ENCODE results near the gene STPG3. TPM values are rescaled to one million over a fixed set of nuclear protein-coding genes. Genes with fewer than 3 reads are reported as not detected.

Gene STPG3
- total and polyA plus RNA-seq, 5 donors: 0.23 to 0.46 (median 0.32) TPM; not detected in 1

- no peaks in the 10 kb centered on the region for H3K9me3 ChIP-seq (ENCODE audit: control insufficient read depth, low read length)
- DNase-seq: peak in 1 of 3 donors; percentile 19
- no peaks in the 10 kb centered on the region for H3K27me3 ChIP-seq (ENCODE audit: control insufficient read depth, insufficient read depth)
- intact Hi-C loops (cut with DNase I): no loop called here
- H3K27ac ChIP-seq (ENCODE audit: low read length): no peak overlapping the region
- peaks cover 5% of the 10 kb centered on the region for H3K4me1 ChIP-seq (ENCODE audit: control insufficient read depth, insufficient read depth, low read length)
- no peak for ATAC-seq
- H3K4me3 ChIP-seq (ENCODE audit: low read length): no peak overlapping the region
- 87% methylated on average over 41 of the region's 41 CpGs for WGBS
These were observed 28.8 kb downstream of the STPG3 start for GRCh38 chr9:137279741-137280473.

DNA sequence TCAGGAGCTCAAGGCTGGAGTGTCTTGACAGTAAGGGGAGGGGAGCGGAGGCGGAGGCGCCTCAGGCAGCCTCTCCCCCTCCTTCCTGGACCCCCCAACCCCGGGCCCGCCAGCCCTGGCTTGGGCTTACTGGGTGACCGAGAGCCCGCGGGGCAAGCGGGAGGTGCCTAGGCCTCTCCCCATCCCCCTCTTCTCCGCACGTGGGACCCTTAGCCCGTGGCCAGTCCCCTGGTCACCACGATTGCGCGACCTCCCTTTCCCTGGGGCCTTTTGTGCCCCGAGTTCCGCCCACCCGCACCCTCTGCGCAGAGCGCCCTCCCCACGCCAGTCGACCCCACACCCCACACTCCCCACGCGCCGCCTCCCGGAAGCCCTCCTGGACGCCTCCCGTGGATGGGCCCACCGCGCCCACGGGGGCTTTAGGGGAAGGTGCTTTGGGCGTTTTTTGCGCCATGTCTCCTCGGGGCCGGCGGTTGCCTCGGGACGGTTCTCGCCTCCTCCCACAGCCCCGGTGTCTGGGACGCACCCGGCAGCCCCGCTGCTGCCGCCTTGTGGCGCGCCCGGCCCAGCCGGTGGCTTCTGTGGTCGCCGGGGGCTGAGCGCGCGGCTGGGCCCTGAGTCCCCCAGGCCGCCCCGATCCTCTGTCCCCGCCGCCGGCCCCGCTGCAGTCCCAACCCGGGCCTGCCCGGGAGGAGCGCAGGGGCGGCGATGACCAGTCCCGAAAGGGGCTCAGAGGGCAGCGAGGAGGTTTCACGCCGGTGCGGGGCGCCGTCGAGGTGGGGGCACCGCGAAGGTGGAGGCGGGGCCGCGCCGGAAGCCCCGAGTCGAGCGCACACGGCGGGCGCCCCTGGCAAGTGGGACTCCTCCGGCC lies 29.6 kb downstream of the STPG3 start:
- Histone ChIP-seq H3K4me1 (ENCODE audit: control insufficient read depth, insufficient read depth, low read length) (peaks cover 5% of the 10 kb centered on the region), H3K27ac (ENCODE audit: low read length) (no peak overlapping the region), H3K4me3 (ENCODE audit: low read length) (no peak overlapping the region), H3K9me3 (ENCODE audit: control insufficient read depth, low read length) (no peaks in the 10 kb centered on the region), H3K27me3 (ENCODE audit: control insufficient read depth, insufficient read depth) (no peaks in the 10 kb centered on the region)
- ATAC-seq (no peak), DNase-seq (peak in 2 of 3 donors; percentile 33 to 73)
- intact Hi-C loops (cut with DNase I): no loop called here
- WGBS: 36% methylated on average over 85 of the region's 85 CpGs

DNA sequence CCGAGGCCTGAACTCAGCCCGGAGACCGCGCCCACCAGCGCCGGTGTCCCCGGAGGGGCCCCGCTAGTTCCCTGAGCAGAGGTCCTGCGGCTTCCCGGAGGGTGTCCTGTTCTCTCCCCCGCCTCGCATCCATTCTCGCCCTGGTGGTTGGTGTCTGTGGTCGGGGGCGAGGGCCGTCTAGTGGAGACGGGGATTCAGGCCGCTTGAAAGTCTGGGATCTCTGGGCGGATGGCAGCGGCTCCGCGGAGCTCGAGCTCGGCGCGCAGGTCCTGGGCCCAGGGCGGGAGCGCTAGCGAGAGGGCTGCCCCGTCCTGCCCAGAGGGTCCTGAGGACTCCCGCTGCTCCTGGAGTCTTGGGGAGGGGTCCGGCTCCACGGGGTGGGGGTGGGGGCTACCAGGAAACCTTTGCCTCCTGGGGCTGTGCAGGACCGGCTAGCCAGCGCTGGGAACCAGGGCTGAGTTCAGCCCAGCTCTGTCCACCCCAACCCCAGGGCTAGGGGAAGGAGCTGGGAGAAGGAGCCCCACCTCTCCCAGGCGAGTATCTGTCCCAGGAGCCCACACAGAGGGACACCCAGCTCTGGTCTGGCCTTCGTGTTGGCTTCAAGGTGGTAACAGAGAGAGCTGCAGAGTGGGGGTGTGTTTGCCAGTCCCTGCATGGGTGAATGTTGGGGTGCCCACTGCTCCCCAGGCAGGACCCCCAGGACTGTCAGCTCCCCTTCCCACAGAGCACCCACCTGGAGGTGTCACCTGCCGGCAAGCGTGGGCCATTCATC lies 30.4 kb downstream of the STPG3 start:
- no peak overlapping the region for H3K27ac ChIP-seq (ENCODE audit: low read length)
- WGBS: 56% methylated on average over 39 of the region's 39 CpGs
- no peaks in the 10 kb centered on the region for H3K27me3 ChIP-seq (ENCODE audit: control insufficient read depth, insufficient read depth)

DNA sequence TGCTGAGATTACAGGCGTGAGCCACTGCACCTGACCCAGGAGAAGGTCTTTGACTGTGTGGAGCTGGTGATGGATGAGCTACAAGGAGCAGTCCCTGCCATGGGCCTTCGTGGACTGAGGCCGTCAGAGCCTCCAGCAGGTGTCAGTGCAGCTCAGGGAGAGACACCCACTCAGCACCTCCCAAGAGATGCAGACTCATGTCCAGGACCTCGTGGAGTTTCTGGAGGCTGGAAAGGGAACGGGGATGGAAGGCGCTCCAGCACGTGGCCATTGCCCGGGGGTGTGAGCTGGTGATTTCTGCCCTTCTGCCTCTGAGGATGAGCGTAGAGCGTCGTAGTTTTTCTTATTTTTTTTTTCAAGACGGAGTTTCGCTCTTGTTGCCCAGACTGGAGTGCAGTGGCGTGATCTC lies 35.9 kb downstream of the STPG3 start:
- DNase-seq (peak; percentile 52 to 74 (median 66)), ATAC-seq (peak; percentile 90 to 91)
- 52% methylated on average over 14 of the region's 14 CpGs for WGBS
- no peak overlapping the region for H3K4me3 ChIP-seq (ENCODE audit: low read length)
- H3K9me3 ChIP-seq (ENCODE audit: control insufficient read depth, low read length): no peaks in the 10 kb centered on the region
- no peaks in the 10 kb centered on the region for H3K4me1 ChIP-seq (ENCODE audit: control insufficient read depth, insufficient read depth, low read length)
- intact Hi-C loops (cut with DNase I): no loop called here
- H3K27me3 ChIP-seq (ENCODE audit: control insufficient read depth, insufficient read depth): no peaks in the 10 kb centered on the region
- no peak overlapping the region for H3K27ac ChIP-seq (ENCODE audit: low read length)

More for the DNA sequence above, 30.4 kb downstream of the STPG3 start:
- DNase-seq (no peak), ATAC-seq (no peak)
- intact Hi-C loops (cut with DNase I): no loop called here
- no peaks in the 10 kb centered on the region for H3K4me1 ChIP-seq (ENCODE audit: control insufficient read depth, insufficient read depth, low read length)
- no peaks in the 10 kb centered on the region for H3K9me3 ChIP-seq (ENCODE audit: control insufficient read depth, low read length)
- no peak overlapping the region for H3K4me3 ChIP-seq (ENCODE audit: low read length)

DNA sequence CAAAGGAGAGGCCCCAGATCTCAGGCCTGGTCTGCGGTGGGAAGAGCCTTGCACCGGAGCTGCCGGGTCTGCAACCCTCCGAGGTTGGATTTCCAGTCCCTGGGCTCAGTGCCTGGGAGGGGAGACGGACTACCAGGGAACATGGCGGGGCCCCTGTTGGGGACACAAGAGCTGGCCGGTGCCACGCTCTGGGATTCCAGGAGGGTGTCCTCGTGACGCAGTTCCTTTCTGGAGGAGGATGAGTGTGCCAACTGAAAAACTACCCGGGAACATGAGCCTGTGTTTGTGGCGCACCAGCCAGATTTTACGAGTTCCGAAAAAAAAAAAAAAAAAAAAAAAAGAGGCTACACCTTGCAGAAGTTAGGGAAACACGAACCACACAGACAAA lies 42.0 kb downstream of the STPG3 start:
- no peak overlapping the region for H3K27ac ChIP-seq (ENCODE audit: low read length)
- DNase-seq (peak in 2 of 3 donors; percentile 33 to 46), ATAC-seq (no peak)
- WGBS: 74% methylated on average over 15 of the region's 15 CpGs
- H3K4me1 ChIP-seq (ENCODE audit: control insufficient read depth, insufficient read depth, low read length): no peaks in the 10 kb centered on the region
- H3K9me3 ChIP-seq (ENCODE audit: control insufficient read depth, low read length): no peaks in the 10 kb centered on the region
- no peaks in the 10 kb centered on the region for H3K27me3 ChIP-seq (ENCODE audit: control insufficient read depth, insufficient read depth)
- intact Hi-C loops (cut with DNase I): loop anchor here in 2 of 4 donors (10.0 kb wide), 1 partner anchor 232 kb away; no protein-coding TSS in a partner anchor
- H3K4me3 ChIP-seq (ENCODE audit: low read length): no peak overlapping the region

DNA sequence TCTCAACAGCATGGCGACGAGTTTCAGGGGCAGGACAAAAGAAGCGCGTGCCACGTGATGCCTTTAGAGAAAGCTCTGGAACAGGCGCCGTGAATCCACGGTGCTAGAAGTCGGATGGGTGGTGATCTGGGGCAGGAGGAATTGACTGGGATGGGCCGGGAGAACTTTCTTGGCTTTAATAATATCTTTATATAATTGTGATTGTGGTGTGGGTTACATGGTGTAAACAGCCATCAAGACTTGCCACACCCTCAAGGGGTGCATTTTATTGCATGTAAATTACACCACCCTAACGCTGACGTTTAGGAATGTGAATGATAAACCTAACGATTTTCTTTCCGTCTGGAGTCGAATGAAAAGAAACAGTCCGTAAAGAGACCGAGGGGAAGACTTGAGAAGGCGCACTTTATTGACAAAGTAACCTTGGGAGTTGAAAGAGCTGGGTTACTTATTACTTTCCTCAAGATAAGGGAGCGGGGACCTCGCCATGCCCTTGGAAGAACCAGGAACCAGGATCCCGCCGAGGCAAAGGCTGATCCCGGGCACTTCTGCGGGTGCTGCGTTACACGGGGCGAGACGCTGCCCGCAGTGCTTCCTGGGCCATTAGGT lies 42.5 kb downstream of the STPG3 start:
- Histone ChIP-seq H3K27ac (ENCODE audit: low read length) (no peak overlapping the region), H3K4me1 (ENCODE audit: control insufficient read depth, insufficient read depth, low read length) (no peaks in the 10 kb centered on the region), H3K9me3 (ENCODE audit: control insufficient read depth, low read length) (no peaks in the 10 kb centered on the region), H3K4me3 (ENCODE audit: low read length) (no peak overlapping the region), H3K27me3 (ENCODE audit: control insufficient read depth, insufficient read depth) (no peaks in the 10 kb centered on the region)
- DNase-seq (peak in 2 of 3 donors; percentile 22 to 31), ATAC-seq (peak in 1 of 2 donors; percentile 0)
- intact Hi-C loops (cut with DNase I): loop anchor here in 2 of 4 donors (10.0 kb wide), 1 partner anchor 231 kb away; no protein-coding TSS in a partner anchor
- 61% methylated on average over 29 of the region's 29 CpGs for WGBS

- ATAC-seq (peak; percentile 23 to 42), DNase-seq (peak in 2 of 3 donors; percentile 60 to 75)
- intact Hi-C loops (cut with DNase I): loop anchor here in 2 of 4 donors (10.0 kb wide), 1 partner anchor 231 kb away; no protein-coding TSS in a partner anchor
- no peaks in the 10 kb centered on the region for H3K4me1 ChIP-seq (ENCODE audit: control insufficient read depth, insufficient read depth, low read length)
- no peak overlapping the region for H3K4me3 ChIP-seq (ENCODE audit: low read length)
- H3K27ac ChIP-seq (ENCODE audit: low read length): no peak overlapping the region
- 40% methylated on average over 11 of the region's 11 CpGs for WGBS
- no peaks in the 10 kb centered on the region for H3K27me3 ChIP-seq (ENCODE audit: control insufficient read depth, insufficient read depth)
- H3K9me3 ChIP-seq (ENCODE audit: control insufficient read depth, low read length): no peaks in the 10 kb centered on the region
These were observed 43.1 kb downstream of the STPG3 start for GRCh38 chr9:137294091-137294680.

- intact Hi-C loops (cut with DNase I): loop anchor here in 3 of 4 donors (5.0 to 10.0 kb wide), 2 partner anchors 113 to 230 kb away; no protein-coding TSS in a partner anchor
- 22% methylated on average over 35 of the region's 35 CpGs for WGBS
- ATAC-seq (peak in 1 of 2 donors; percentile 0), DNase-seq (peak; percentile 22 to 65 (median 64))
- Histone ChIP-seq H3K4me1 (ENCODE audit: control insufficient read depth, insufficient read depth, low read length) (no peaks in the 10 kb centered on the region), H3K4me3 (ENCODE audit: low read length) (peak overlapping the region; percentile 74), H3K9me3 (ENCODE audit: control insufficient read depth, low read length) (no peaks in the 10 kb centered on the region), H3K27ac (ENCODE audit: low read length) (no peak overlapping the region), H3K27me3 (ENCODE audit: control insufficient read depth, insufficient read depth) (no peaks in the 10 kb centered on the region)
These were observed 43.7 kb downstream of the STPG3 start for GRCh38 chr9:137294681-137295237.

DNA sequence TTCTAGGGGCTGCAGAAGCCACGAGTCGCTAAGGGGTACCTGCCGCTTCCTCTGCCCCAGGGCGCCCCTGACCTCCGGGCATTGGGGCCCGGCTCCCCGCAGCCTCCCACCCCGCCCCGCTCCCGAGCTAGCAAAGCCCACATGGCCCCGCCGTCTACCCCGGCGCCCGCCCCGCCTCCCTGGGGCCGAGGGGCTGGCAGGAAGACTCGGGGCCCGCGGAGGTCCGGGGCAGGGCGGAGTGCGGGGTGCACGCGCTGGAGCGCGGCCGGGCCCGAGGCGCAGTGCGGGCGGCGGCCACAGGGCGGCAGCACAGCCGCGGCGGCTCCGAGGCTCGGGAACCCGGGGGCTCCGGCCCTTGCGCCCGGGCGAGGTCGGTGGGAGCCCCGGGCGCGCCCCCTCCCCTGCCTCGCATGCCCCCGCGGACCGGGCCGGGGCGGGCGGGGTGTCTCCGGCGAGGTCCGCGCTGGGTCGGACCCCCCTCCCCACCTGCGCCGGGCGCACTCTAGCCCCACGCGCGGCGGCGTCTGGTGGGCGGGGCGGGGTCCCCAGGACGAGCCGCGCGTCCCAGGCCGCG lies 44.2 kb downstream of the STPG3 start:
- WGBS: 2% methylated on average over 76 of the region's 76 CpGs
- Histone ChIP-seq H3K4me1 (ENCODE audit: control insufficient read depth, insufficient read depth, low read length) (no peaks in the 10 kb centered on the region), H3K9me3 (ENCODE audit: control insufficient read depth, low read length) (no peaks in the 10 kb centered on the region), H3K27ac (ENCODE audit: low read length) (peak overlapping the region; percentile 34), H3K4me3 (ENCODE audit: low read length) (peak overlapping the region; percentile 74), H3K27me3 (ENCODE audit: control insufficient read depth, insufficient read depth) (no peaks in the 10 kb centered on the region)
- intact Hi-C loops (cut with DNase I): loop anchor here in 3 of 4 donors (5.0 to 10.0 kb wide), 2 partner anchors 112 to 229 kb away; no protein-coding TSS in a partner anchor
- ATAC-seq: peak; percentile 11 to 14
- peak; percentile 31 to 77 (median 70) for DNase-seq

All from right cardiac atrium (tissue), 5 donors.